ENCODE results near the gene SUCNR1. TPM values are rescaled to one million over a fixed set of nuclear protein-coding genes. Genes with fewer than 3 reads are reported as not detected.
"Not testable (repeated sequence)": the region's sequence is repeated elsewhere in the genome, so short reads cannot be mapped to it uniquely, and the experiment has no call there.

The SUCNR1 gene
- total RNA-seq, 1 experiment from 2014 or later, result not detected

GRCh38 chr3:151895478-151896241 is 22.2 kb downstream of the SUCNR1 start:
- H3K27me3 Mint-ChIP-seq (ENCODE audit: low read depth), result no peaks in the 10 kb centered on the region
- POLR2A ChIA-PET, result no interaction called here
- H3K27ac Mint-ChIP-seq, result peak overlapping the region; percentile 26; the same call in 1 of the 2 replicates

GRCh38 chr3:151896246-151897012 is 23.0 kb downstream of the SUCNR1 start:
- CTCF ChIA-PET, result no interaction called here
- no peaks in the 10 kb centered on the region for H3K27me3 Mint-ChIP-seq (ENCODE audit: low read depth)
- TF ChIP-seq SOX15 (CRISPR knock-in tag; IDR thresholded peaks at IDR 0.05) (no peak), ZNF232 (CRISPR knock-in tag; IDR thresholded peaks at IDR 0.05) (no peak), SMAD3 (CRISPR knock-in tag; IDR thresholded peaks at IDR 0.05; ENCODE audit: borderline replicate concordance) (no peak), CTCF (IDR thresholded peaks at IDR 0.05) (no peak), ZBTB21 (CRISPR knock-in tag; IDR thresholded peaks at IDR 0.05; ENCODE audit: borderline replicate concordance) (no peak), ZNF425 (CRISPR knock-in tag; conservative IDR thresholded peaks at IDR 0.05) (no peak), IRF1 (CRISPR knock-in tag; IDR thresholded peaks at IDR 0.05) (no peak), ZNF512 (CRISPR knock-in tag; IDR thresholded peaks at IDR 0.05; ENCODE audit: borderline replicate concordance) (no peak), CDX4 (CRISPR knock-in tag; IDR thresholded peaks at IDR 0.05; ENCODE audit: borderline replicate concordance) (no peak)
- H3K4me1 Mint-ChIP-seq, result peaks cover 18% of the 10 kb centered on the region
- no peak overlapping the region for H3K27ac Mint-ChIP-seq
- peaks cover 4% of the 10 kb centered on the region for H3K9me3 Mint-ChIP-seq
- no peak overlapping the region for H3K4me3 Mint-ChIP-seq
- DNase-seq (ENCODE audit: low spot score) (no peak), ATAC-seq (no peak)
- POLR2A ChIA-PET, result no interaction called here
- H3K36me3 Mint-ChIP-seq, result no peaks in the 10 kb centered on the region

More at GRCh38 chr3:151895478-151896241, 22.2 kb downstream of the SUCNR1 start:
- Mint-ChIP-seq H3K36me3 (no peaks in the 10 kb centered on the region), H3K4me1 (peaks cover 18% of the 10 kb centered on the region), H3K4me3 (no peak overlapping the region), H3K9me3 (peaks cover 4% of the 10 kb centered on the region)
- ATAC-seq, result peak; percentile 95
- no peak for TF ChIP-seq RELA (CRISPR knock-in tag; IDR thresholded peaks at IDR 0.05; ENCODE audit: borderline replicate concordance)
- no peak for TF ChIP-seq ZNF232 (CRISPR knock-in tag; IDR thresholded peaks at IDR 0.05)
- TF ChIP-seq ZNF317 (CRISPR knock-in tag; IDR thresholded peaks at IDR 0.05; ENCODE audit: borderline replicate concordance, low read depth), result no peak
- TF ChIP-seq CBFB (CRISPR knock-in tag; IDR thresholded peaks at IDR 0.05; ENCODE audit: low read depth), result no peak
- DNase-seq (ENCODE audit: low spot score), result no peak
- CTCF ChIA-PET, result no interaction called here

GRCh38 chr3:151898121-151898520 is 24.7 kb downstream of the SUCNR1 start:
- H3K4me3 Mint-ChIP-seq; H3K36me3 Mint-ChIP-seq; POLR2A ChIA-PET; H3K27me3 Mint-ChIP-seq (ENCODE audit: low read depth); CTCF ChIA-PET; DNase-seq (ENCODE audit: low spot score); H3K27ac Mint-ChIP-seq; H3K9me3 Mint-ChIP-seq: not testable (repeated sequence)
- ATAC-seq, result peak; percentile 29; the same call in 1 of the 2 replicates
- H3K4me1 Mint-ChIP-seq, result peaks cover 24% of the 10 kb centered on the region

GRCh38 chr3:151898564-151899261 is 25.3 kb downstream of the SUCNR1 start:
- CTCF ChIA-PET; H3K27ac Mint-ChIP-seq; H3K9me3 Mint-ChIP-seq; H3K4me3 Mint-ChIP-seq; H3K27me3 Mint-ChIP-seq (ENCODE audit: low read depth); H3K36me3 Mint-ChIP-seq; POLR2A ChIA-PET; ATAC-seq; DNase-seq (ENCODE audit: low spot score): not testable (repeated sequence)
- H3K4me1 Mint-ChIP-seq, result peaks cover 27% of the 10 kb centered on the region
